Muscle layer of colon (tissue), 2 donors: ENCODE results near the gene AHCTF1.
"Not testable (repeated sequence)": the region's sequence is repeated elsewhere in the genome, so short reads cannot be mapped to it uniquely, and the experiment has no call there.

Experiments used
- H3K27ac ChIP-seq: one replicate; pipeline ENCODE4 v1.7.0; 2013; ENCODE audit warnings: low read depth, mild to moderate bottlenecking, low read length, moderate library complexity
- H3K27me3 ChIP-seq, 2 donors: one replicate each; pipeline ENCODE4 v1.7.0; 2013; ENCODE audit warnings: low read length in 2 of 2, mild to moderate bottlenecking in 2 of 2; ENCODE audit not compliant: insufficient read depth in 2 of 2, control insufficient read depth in 1 of 2
- H3K36me3 ChIP-seq: one replicate; pipeline ENCODE4 v1.7.0; 2013; ENCODE audit warnings: mild to moderate bottlenecking, low read length; ENCODE audit not compliant: insufficient read depth
- H3K4me1 ChIP-seq: one replicate; pipeline ENCODE4 v1.7.0; 2013; ENCODE audit warnings: mild to moderate bottlenecking, low read length; ENCODE audit not compliant: insufficient read depth
- H3K4me3 ChIP-seq, 2 donors: one replicate each; pipeline ENCODE4 v1.7.0; 2013; ENCODE audit warnings: low read length in 2 of 2, low read depth in 1 of 2, mild to moderate bottlenecking in 1 of 2, moderate library complexity in 1 of 2
- H3K9ac ChIP-seq: one replicate; pipeline ENCODE4 v1.7.0; 2013; ENCODE audit warnings: low read length
- H3K9me3 ChIP-seq: one replicate; pipeline ENCODE4 v1.7.0; 2013; ENCODE audit warnings: mild to moderate bottlenecking, low read length
- donor health status: abdominal sarcoma.
- donor health status: Adenocarcinoma of cecum.

AHCTF1 gene

GRCh38 chr1:246831543-246831942 lies 100.2 kb downstream of the AHCTF1 start:
- H3K36me3 ChIP-seq, result no peaks in the 10 kb centered on the region
- no peak overlapping the region for H3K27ac ChIP-seq
- no peaks in the 10 kb centered on the region for H3K4me1 ChIP-seq
- peaks cover 3% of the 10 kb centered on the region for H3K9me3 ChIP-seq
- no peak overlapping the region for H3K4me3 ChIP-seq
- no peak overlapping the region for H3K9ac ChIP-seq
- no peaks in the 10 kb centered on the region for H3K27me3 ChIP-seq

GRCh38 chr1:246828818-246829217 lies 102.9 kb downstream of the AHCTF1 start:
- no peak overlapping the region for H3K9ac ChIP-seq
- no peak overlapping the region for H3K27ac ChIP-seq
- no peak overlapping the region for H3K4me3 ChIP-seq
- H3K9me3 ChIP-seq, result peaks cover 3% of the 10 kb centered on the region
- H3K27me3 ChIP-seq, result no peaks in the 10 kb centered on the region
- H3K4me1 ChIP-seq, result no peaks in the 10 kb centered on the region
- H3K36me3 ChIP-seq, result no peaks in the 10 kb centered on the region

GRCh38 chr1:246827396-246827795 lies 104.4 kb downstream of the AHCTF1 start:
- H3K9me3 ChIP-seq, result peaks cover 3% of the 10 kb centered on the region
- H3K27ac ChIP-seq, result no peak overlapping the region
- H3K27me3 ChIP-seq, result no peaks in the 10 kb centered on the region
- H3K4me3 ChIP-seq, result no peak overlapping the region
- H3K36me3 ChIP-seq, result no peaks in the 10 kb centered on the region
- no peak overlapping the region for H3K9ac ChIP-seq
- H3K4me1 ChIP-seq, result no peaks in the 10 kb centered on the region

GRCh38 chr1:246825557-246826175 lies 106.1 kb downstream of the AHCTF1 start:
- Histone ChIP-seq H3K27ac (no peak overlapping the region), H3K36me3 (no peaks in the 10 kb centered on the region), H3K9ac (no peak overlapping the region), H3K9me3 (peaks cover 3% of the 10 kb centered on the region), H3K4me1 (no peaks in the 10 kb centered on the region), H3K4me3 (no peak overlapping the region), H3K27me3 (no peaks in the 10 kb centered on the region)

- H3K4me3 ChIP-seq, result no peak overlapping the region
- H3K27me3 ChIP-seq, result no peaks in the 10 kb centered on the region
- no peaks in the 10 kb centered on the region for H3K4me1 ChIP-seq
Observed at GRCh38 chr1:246824541-246824940, 107.2 kb downstream of the AHCTF1 start.

GRCh38 chr1:246822154-246822553 lies 109.6 kb downstream of the AHCTF1 start:
- H3K9ac ChIP-seq, H3K4me3 ChIP-seq, H3K9me3 ChIP-seq, H3K27ac ChIP-seq, H3K27me3 ChIP-seq, H3K4me1 ChIP-seq, H3K36me3 ChIP-seq: not testable (repeated sequence)

More at GRCh38 chr1:246824541-246824940, 107.2 kb downstream of the AHCTF1 start:
- no peaks in the 10 kb centered on the region for H3K36me3 ChIP-seq
- peaks cover 3% of the 10 kb centered on the region for H3K9me3 ChIP-seq
- no peak overlapping the region for H3K9ac ChIP-seq
- no peak overlapping the region for H3K27ac ChIP-seq

- Histone ChIP-seq H3K36me3 (no peaks in the 10 kb centered on the region), H3K9ac (no peak overlapping the region), H3K27me3 (no peaks in the 10 kb centered on the region), H3K9me3 (no peaks in the 10 kb centered on the region), H3K4me3 (no peak overlapping the region), H3K27ac (no peak overlapping the region), H3K4me1 (no peaks in the 10 kb centered on the region)
Observed at GRCh38 chr1:246820666-246821065, 111.1 kb downstream of the AHCTF1 start.

- H3K4me1 ChIP-seq, H3K36me3 ChIP-seq, H3K9me3 ChIP-seq, H3K27me3 ChIP-seq, H3K9ac ChIP-seq, H3K27ac ChIP-seq, H3K4me3 ChIP-seq: not testable (repeated sequence)
Observed at GRCh38 chr1:246817778-246818177, 114.0 kb downstream of the AHCTF1 start.

GRCh38 chr1:246815693-246816270 lies 116.0 kb downstream of the AHCTF1 start:
- H3K9me3 ChIP-seq, result no peaks in the 10 kb centered on the region
- no peaks in the 10 kb centered on the region for H3K4me1 ChIP-seq
- no peaks in the 10 kb centered on the region for H3K27me3 ChIP-seq
- H3K36me3 ChIP-seq, result no peaks in the 10 kb centered on the region
- no peak overlapping the region for H3K27ac ChIP-seq
- no peak overlapping the region for H3K9ac ChIP-seq
- H3K4me3 ChIP-seq, result no peak overlapping the region

- no peaks in the 10 kb centered on the region for H3K36me3 ChIP-seq
- no peak overlapping the region for H3K9ac ChIP-seq
- no peak overlapping the region for H3K27ac ChIP-seq
- H3K4me3 ChIP-seq, result no peak overlapping the region
- H3K9me3 ChIP-seq, result no peaks in the 10 kb centered on the region
- H3K4me1 ChIP-seq, result no peaks in the 10 kb centered on the region
- H3K27me3 ChIP-seq, result no peaks in the 10 kb centered on the region
Observed at GRCh38 chr1:246814890-246815289, 116.9 kb downstream of the AHCTF1 start.

- H3K9me3 ChIP-seq, H3K36me3 ChIP-seq, H3K9ac ChIP-seq, H3K4me3 ChIP-seq, H3K27me3 ChIP-seq, H3K4me1 ChIP-seq, H3K27ac ChIP-seq: not testable (repeated sequence)
Observed at GRCh38 chr1:246813325-246813724, 118.4 kb downstream of the AHCTF1 start.

- Histone ChIP-seq H3K4me3 (no peak overlapping the region), H3K27me3 (no peaks in the 10 kb centered on the region), H3K4me1 (no peaks in the 10 kb centered on the region), H3K9me3 (no peaks in the 10 kb centered on the region), H3K27ac (no peak overlapping the region), H3K36me3 (no peaks in the 10 kb centered on the region), H3K9ac (no peak overlapping the region)
Observed at GRCh38 chr1:246811985-246812384, 119.8 kb downstream of the AHCTF1 start.
